ENCODE results near the gene ATG2A.

Gene ATG2A

DNA sequence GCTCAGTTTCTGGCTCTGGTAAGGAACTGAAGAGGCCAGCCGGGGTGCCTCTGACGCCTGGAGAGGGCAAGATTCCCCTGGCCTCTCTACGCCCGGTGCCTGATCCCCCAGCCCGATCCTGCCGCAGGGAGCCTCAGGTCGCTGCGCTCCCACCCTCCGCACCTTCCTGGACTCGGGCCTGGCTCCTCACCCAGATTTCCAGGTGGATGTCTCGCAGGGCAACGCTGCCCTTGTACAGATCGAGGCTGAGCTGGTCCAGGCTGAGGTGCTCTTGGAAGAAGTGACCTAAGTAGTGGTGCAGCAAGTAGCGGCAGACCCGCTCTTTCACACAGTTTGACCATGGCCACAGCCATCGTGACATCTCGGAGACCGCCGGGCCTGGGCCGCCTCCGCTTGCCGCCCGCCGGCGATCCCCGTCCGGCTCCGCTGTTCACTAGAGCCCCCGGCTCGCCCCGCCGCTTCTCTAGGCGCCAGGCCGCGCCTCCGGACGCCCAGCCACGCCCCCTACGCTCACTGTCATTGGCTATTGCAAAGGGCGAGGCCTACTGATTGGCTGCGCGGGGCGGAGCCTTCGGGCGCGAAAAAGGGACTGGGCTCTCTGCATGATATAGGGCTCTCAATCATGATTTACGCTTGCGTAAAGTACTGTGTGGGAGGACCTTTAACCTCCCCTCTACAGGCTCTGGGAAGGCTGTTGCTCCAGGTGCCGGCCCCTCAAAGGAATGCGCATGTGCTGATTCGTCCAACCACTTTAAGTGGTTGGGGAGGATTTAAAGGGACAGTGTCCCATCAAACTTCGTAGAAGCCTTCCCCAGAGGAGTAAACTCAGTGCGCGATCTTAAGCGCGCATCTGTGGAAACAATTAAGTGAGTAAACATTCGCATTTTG, at the start of gene ATG2A:
TSS of gene ATG2A (minus strand) at position 435 of the 888 bp plus-strand sequence. CDS start at position 361, 74 bp downstream.
- in situ Hi-C loops (cut with MboI; ENCODE audit: low pct_unique_long_range_greater_than_20kb, low sequenced_read_pairs, unreplicated experiment): no loop called here
- DNase-seq (ENCODE audit: low spot score): peak; percentile 99
- TF ChIP-seq, protein P1, sequence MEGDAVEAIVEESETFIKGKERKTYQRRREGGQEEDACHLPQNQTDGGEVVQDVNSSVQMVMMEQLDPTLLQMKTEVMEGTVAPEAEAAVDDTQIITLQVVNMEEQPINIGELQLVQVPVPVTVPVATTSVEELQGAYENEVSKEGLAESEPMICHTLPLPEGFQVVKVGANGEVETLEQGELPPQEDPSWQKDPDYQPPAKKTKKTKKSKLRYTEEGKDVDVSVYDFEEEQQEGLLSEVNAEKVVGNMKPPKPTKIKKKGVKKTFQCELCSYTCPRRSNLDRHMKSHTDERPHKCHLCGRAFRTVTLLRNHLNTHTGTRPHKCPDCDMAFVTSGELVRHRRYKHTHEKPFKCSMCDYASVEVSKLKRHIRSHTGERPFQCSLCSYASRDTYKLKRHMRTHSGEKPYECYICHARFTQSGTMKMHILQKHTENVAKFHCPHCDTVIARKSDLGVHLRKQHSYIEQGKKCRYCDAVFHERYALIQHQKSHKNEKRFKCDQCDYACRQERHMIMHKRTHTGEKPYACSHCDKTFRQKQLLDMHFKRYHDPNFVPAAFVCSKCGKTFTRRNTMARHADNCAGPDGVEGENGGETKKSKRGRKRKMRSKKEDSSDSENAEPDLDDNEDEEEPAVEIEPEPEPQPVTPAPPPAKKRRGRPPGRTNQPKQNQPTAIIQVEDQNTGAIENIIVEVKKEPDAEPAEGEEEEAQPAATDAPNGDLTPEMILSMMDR (IDR thresholded peaks at IDR 0.05; ENCODE audit: extremely low read depth, insufficient read depth, missing control alignments): no peak

DNA sequence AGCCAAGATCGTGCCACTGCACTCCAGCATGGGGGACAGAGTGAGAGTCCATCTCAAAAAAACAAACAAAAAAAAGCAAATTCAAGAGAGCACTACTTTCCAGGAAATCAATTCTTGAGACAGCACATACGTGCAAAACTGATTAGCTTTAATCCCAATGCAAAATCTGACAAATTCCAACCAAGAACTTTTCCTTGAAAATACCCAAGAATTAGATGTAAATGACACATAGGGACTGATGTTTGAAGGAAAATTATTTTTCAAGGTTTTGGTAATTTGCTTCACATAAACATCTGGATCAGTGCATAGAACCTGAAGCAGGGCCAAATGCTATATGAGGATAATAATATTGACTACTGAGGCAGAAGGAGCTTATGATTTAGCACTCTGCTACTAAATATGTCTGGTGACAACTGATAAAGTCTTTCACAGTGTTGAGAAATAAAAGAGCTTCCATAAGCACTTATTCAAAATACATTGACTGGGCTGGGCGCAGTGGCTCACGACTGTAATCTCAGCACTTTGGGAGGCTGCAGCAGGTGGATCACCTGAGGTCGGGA, 46.1 kb upstream of the ATG2A start:
- TF ChIP-seq, protein P1 (IDR thresholded peaks at IDR 0.05; ENCODE audit: extremely low read depth, insufficient read depth, missing control alignments): no peak
- in situ Hi-C loops (cut with MboI; ENCODE audit: low pct_unique_long_range_greater_than_20kb, low sequenced_read_pairs, unreplicated experiment): no loop called here
- no peak for DNase-seq (ENCODE audit: low spot score)

DNA sequence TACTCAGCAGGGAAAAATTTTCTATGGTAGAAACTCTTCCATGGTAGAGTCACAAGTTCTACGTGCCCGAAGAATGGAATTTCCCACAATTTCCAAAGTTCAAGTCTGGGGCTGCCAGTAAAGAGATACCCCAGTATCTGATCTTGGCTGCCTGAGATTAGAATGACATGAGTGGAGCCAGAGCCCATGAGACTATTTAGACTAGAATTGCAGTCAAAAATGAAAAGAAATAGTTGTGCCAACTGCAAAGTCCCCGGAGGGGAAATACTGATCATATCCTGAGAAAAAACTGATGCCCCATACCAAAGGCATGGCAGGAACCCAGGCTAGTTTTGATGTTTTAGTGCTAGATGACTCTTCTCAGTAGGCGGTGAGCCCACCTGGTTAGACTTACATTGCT, 43.7 kb upstream of the ATG2A start:
- TF ChIP-seq, protein P1 (IDR thresholded peaks at IDR 0.05; ENCODE audit: extremely low read depth, insufficient read depth, missing control alignments): no peak
- no peak for DNase-seq (ENCODE audit: low spot score)
- in situ Hi-C loops (cut with MboI; ENCODE audit: low pct_unique_long_range_greater_than_20kb, low sequenced_read_pairs, unreplicated experiment): no loop called here

DNA sequence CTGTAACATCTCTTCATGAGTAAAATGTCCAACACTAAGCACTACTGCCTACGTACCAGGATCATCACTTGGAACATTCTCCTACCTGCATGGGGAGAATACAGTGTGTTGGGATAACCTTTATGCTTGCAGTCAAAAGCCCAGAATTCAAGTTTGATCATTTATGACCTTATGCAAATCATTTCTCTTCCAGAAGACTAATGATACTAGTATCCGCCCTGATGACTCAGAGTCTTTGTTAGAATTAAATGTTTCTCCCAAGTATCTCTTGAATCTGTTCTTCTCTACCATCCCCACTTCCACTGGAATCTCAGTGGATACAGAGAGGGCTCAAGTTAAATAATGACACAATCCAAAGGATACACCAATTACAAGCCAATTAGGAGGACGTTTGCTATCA, 42.5 kb upstream of the ATG2A start:
- DNase-seq (ENCODE audit: low spot score): no peak
- TF ChIP-seq, protein P1 (IDR thresholded peaks at IDR 0.05; ENCODE audit: extremely low read depth, insufficient read depth, missing control alignments): no peak
- in situ Hi-C loops (cut with MboI; ENCODE audit: low pct_unique_long_range_greater_than_20kb, low sequenced_read_pairs, unreplicated experiment): no loop called here

DNA sequence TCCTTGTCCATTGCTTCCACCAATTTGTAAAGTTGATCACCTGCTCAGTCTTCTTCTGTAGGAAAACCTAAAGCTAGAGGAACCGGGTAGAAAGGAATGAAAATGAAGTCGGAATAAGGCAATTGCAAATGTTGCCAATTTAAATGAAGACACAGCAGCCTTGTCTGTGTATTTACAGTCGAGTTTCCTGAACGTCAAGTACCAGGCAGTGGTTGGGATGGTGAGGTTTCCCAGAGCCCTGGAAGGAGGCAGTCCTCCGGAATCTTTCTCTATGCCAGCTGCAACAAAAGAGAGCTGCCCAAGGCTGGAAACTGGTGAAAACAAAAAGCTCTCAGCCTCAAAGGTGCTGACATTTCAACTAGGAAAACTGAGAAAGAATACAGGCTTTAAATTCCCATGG, 37.2 kb upstream of the ATG2A start:
- in situ Hi-C loops (cut with MboI; ENCODE audit: low pct_unique_long_range_greater_than_20kb, low sequenced_read_pairs, unreplicated experiment): no loop called here
- DNase-seq (ENCODE audit: low spot score): no peak
- TF ChIP-seq, protein P1 (IDR thresholded peaks at IDR 0.05; ENCODE audit: extremely low read depth, insufficient read depth, missing control alignments): no peak

DNA sequence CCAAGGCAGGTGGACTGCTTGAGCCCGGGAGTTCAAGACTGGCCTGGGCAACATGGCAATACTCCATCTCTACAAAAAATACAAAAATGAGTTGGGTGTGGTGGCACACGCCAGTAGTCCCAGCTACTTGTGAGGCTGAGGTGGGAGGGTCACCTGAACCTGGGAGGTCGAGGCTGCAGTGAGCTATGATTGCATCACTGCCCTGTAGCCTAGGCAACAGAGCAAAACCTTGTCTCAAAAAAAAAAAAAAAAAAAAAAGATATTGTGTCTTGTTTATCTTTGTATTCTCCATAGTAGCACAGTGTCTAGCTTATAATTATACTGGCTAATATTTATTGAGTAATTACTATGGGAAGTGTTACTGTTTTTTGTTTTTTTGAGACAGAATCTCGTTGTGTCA, 34.5 kb upstream of the ATG2A start:
- in situ Hi-C loops (cut with MboI; ENCODE audit: low pct_unique_long_range_greater_than_20kb, low sequenced_read_pairs, unreplicated experiment): no loop called here
- DNase-seq (ENCODE audit: low spot score): no peak
- TF ChIP-seq, protein P1 (IDR thresholded peaks at IDR 0.05; ENCODE audit: extremely low read depth, insufficient read depth, missing control alignments): no peak
